Hypothalamus (tissue), 51 donors: ENCODE results near the gene HLA-DQA2.
"Not testable (repeated sequence)": the region's sequence is repeated elsewhere in the genome, so short reads cannot be mapped to it uniquely, and the experiment has no call there.

Experiments
- DNase-seq, 51 donors: peaks; one replicate each; lab custom pipeline; 2025; lab: John Stamatoyannopoulos, UW

HLA-DQA2 gene

GRCh38 chr6:32741031-32741960, at the start of gene HLA-DQA2:
Gene HLA-DQA2, plus strand, starts transcription at chr6:32741391. Its CDS starts 53 bp downstream, at chr6:32741444.
- no peak for DNase-seq

DNA sequence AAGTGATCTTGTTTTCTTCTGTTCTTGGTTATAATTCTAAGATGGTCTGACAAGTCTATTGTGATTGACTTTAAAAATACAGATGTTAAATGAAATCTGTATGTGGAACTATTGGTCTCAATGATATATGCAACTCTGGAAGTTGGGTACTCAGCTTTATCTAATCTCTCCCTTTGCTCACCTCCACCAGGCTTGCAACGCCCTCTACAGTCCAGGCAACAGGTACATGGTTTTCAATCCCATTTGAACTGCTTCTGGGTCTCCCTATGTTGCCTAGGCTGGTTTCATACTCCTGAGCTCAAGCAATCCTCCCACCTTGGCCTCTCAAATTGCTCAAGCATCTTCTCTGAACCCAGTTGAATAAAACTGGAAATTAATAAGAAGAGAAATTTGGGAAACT, 49.2 kb upstream of the HLA-DQA2 start:
- DNase-seq, result no peak

- DNase-seq, result no peak
Observed at GRCh38 chr6:32697031-32697430, 44.2 kb upstream of the HLA-DQA2 start.

DNA sequence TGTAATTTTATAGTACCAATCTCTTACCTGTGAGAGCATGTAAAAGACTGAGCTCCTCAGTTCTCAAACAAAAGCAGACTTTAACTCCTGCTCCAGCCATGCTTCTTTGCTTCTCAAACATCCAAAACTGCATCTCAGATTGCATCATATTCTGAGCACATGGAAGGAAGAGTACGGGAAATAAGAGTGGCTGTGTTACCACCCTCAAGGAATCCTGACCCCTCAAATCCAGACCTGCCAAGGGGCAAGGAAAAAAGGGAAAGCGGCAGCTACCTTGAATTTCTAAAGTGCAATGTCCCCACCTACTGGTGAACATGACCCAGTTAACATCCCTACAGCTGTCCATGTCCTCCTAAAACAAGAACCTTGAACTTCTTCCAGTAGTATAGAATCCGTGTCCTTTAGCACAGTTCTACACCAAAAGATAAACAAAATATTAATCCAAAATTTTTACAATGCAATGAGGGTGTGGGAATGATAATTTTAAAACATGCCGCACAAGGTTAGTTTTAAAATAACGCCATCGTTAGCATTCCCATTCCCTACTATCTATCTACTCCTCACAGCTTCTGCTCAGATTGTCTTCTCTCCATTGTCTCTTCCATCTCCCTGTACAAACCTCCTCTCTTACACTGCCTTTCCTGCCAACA, 40.7 kb upstream of the HLA-DQA2 start:
- DNase-seq, result peak in 19 of 51 donors; percentile 0 to 63 (median 7)

- DNase-seq, result no peak
Observed at GRCh38 chr6:32703347-32703746, 37.8 kb upstream of the HLA-DQA2 start.

- not testable (repeated sequence) for DNase-seq
Observed at GRCh38 chr6:32705164-32705563, 36.0 kb upstream of the HLA-DQA2 start.

DNA sequence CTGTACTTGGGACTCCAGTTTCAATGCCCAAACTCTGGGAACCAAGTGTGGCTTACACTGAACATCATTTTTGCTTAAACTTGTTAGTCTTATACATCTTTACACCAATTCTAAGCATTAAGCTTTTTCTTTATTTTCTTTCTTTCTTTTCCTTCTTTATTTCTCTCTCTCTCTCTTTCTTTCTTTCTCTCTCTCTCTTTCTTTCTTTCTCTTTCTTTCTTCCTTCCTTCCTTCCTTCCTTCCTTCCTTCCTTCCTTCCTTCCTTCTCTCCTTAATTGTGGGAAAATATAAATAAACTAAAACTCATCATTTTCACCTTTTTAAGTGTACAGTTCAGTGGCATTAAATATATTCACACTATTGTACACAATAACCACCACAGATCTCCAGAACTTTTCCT, 31.6 kb upstream of the HLA-DQA2 start:
- no peak for DNase-seq

GRCh38 chr6:32713241-32713640, 27.9 kb upstream of the HLA-DQA2 start:
- DNase-seq, result no peak

DNA sequence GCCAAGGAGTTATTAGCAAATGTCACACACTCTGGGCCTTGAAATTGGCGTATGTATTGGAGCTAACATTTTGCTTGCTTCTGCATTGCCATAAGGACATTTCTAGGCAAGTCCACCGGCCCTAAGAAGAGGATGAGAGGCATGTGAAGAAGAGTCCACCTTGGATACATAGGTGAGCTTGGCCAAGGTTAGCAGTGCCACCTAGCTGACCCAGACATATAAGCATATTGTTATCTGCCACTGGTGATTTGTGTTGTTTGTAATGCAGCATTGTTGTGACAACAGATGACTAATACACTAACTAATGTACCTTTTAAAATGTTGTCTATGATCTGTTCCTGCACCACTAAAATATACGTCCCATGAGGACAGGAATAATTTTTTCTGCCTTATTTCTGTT, 24.8 kb upstream of the HLA-DQA2 start:
- no peak for DNase-seq

DNA sequence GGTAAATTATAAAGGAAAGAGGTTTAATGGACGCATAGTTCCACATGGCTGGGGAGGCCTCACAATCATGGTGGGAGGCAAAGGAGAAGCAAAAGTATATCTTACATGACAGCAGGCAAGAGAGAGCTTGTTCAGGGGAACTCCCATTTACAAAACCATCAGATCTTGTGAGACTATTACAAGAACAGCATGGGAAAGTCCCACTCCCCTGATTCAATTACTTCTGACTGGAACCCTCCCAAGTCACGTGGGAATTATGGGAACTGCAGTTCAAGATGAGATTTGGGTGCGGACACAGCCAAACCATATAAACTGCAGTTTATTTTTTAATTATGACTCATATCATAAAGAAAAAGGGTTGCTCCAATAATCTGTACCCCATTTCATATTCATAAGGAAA, 22.3 kb upstream of the HLA-DQA2 start:
- DNase-seq, result no peak

- DNase-seq, result no peak
Observed at GRCh38 chr6:32738126-32738525, 3.1 kb upstream of the HLA-DQA2 start.

DNA sequence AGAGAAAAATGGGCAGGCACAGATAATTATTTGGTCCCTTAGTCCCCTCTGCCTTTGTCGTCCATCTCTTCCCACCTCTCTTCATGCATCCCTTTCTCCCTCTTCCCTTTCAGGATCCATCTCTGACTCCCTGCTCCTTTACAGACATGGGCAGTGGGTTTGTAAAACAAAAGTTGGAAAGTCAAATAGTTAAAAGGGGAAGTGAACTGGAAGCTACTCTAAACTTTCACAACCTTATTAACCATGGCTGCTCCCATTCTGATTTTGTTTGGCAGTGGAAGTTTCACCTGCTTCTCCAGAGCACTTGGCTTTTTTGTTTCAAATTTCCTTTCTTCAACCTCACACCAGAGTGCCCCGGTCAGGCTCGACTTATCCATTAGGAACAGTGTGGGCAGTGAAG, 1.2 kb downstream of the HLA-DQA2 start:
- no peak for DNase-seq

- no peak for DNase-seq
Observed at GRCh38 chr6:32744776-32745175, 3.6 kb downstream of the HLA-DQA2 start.

GRCh38 chr6:32745649-32746048, 4.5 kb downstream of the HLA-DQA2 start:
- DNase-seq, result not testable (repeated sequence)

DNA sequence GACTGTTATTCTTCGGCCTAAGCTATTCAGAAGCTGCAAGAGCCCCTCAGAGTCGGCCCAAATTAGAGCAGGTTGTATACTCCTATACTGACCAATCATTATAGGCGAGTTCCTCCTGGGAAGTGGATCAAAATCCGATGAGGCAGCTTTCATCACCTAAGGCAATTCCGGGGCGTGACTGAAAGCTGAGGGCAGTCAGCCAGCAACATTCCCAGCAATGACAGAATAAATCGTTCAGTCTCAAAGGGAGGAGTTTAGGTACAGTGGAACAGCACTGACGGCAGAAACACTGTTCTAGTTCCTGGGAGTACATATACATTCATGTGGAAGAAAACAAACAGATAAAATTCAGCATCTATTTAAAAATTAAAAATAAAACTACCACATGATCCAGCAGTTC, 11.4 kb downstream of the HLA-DQA2 start:
- no peak for DNase-seq

GRCh38 chr6:32759669-32760068, 18.5 kb downstream of the HLA-DQA2 start:
- DNase-seq, result no peak

DNA sequence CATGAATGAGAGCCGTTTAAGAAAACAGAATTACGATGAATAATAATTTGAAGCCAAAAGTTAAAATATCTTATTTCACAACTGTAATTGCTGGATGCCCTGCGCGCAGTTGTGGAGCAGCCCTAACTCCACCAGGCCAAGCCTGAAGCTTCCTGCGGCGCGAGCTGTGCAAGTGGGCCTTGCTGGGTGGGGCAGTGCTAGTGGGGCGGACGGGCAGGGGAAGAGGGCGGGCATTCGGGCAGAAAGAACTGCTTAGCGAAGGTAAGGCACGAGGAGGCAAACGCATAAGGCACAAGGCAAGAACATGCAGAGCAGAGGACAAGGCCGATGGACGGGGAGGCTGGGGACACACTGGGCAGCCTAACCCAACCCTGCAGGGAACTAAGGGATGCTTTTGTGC, 19.9 kb downstream of the HLA-DQA2 start:
- peak in 1 of 51 donors; percentile 0 for DNase-seq

- no peak for DNase-seq
Observed at GRCh38 chr6:32761548-32761947, 20.4 kb downstream of the HLA-DQA2 start.

GRCh38 chr6:32763421-32763820, 22.2 kb downstream of the HLA-DQA2 start, which contains the start of gene HLA-DQB2:
Gene HLA-DQB2, minus strand, starts transcription at chr6:32763532. Its CDS starts 62 bp downstream, at chr6:32763470.
- DNase-seq, result no peak

- DNase-seq, result no peak
Observed at GRCh38 chr6:32764048-32764447, 22.9 kb downstream of the HLA-DQA2 start.

DNA sequence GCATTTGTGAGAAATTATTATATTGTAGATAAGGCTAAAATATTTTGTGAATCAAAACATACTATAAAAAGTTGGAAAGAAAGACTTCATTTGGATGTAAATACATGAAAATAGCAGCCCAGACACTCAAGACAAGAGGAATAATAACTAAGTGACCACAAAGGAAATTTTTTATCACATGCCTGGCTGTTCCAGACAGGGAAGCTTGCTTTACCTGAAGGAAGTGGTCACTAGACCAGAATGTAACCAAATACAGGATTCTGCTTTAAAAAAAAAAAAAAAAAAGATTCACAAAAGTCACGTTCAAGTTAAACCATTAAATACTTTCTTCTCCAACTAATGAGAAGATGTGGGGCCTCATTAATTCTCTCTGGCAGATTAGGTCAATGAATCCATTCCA, 31.5 kb downstream of the HLA-DQA2 start:
- DNase-seq, result no peak

DNA sequence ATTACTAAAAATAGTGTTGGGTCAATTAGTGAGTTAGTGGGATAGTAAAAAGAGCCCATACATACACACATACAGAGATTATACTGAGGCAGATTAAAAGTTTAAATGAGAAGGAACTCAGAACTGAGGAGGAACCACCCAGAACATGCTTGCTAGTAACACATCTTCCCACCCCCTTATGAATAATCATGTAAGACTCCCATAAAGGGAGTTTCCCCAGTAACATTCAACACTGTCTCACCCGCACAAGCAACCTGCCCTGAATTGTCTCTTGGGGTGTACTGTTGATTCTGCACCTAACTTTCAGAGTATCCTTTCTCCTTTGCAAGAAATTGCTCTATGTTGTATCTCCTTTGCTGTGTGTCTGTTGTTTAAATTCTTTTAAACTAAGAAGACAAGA, 33.2 kb downstream of the HLA-DQA2 start:
- no peak for DNase-seq
